HL-60 (cell line): ENCODE measurements around the gene LHX2.

ENCODE experiments used
- DNase-seq, 2 experiments: peaks; one replicate each; pipeline ENCODE4 v3.0.0-alpha.2; 2010 to 2020; ENCODE audit warnings: low read depth in 1 of 2, low spot score in 1 of 2
- H3K27ac ChIP-seq: fragments of 250-450 bp; sonication (Bioruptor Pico); replicated peaks from 2 replicates; pipeline ENCODE4 v1.5.1; 2020; ENCODE audit warnings: mild to moderate bottlenecking, moderate library complexity
- H3K27me3 ChIP-seq: fragments of 250-450 bp; sonication (Bioruptor Pico); 2 replicates; pipeline ENCODE4 v1.5.1; 2021; ENCODE audit warnings: mild to moderate bottlenecking, moderate library complexity; ENCODE audit not compliant: insufficient read depth, poor library complexity, severe bottlenecking
- H3K4me3 ChIP-seq: replicated peaks from 2 replicates; pipeline ENCODE4 v1.5.1; 2011; ENCODE audit warnings: mild to moderate bottlenecking, control low read depth, low read length; ENCODE audit not compliant: insufficient read depth
- GABPA ChIP-seq: IDR thresholded peaks from 2 replicates; pipeline ENCODE4 v1.6.1; 2012; ENCODE audit warnings: low read depth
- POLR2AphosphoS5 ChIP-seq: IDR thresholded peaks from 2 replicates; pipeline ENCODE4 v1.6.1; 2012; ENCODE audit warnings: low read depth
- SPI1 ChIP-seq: IDR thresholded peaks from 2 replicates; pipeline ENCODE4 v1.6.1; 2012; ENCODE audit warnings: low read depth, mild to moderate bottlenecking, borderline replicate concordance
- TF ChIP-seq, protein P1 (sequence below): IDR thresholded peaks from 2 replicates; pipeline ENCODE4 v1.6.1; 2012; ENCODE audit warnings: low read depth; ENCODE audit not compliant: insufficient replicate concordance
- TF ChIP-seq, protein P2 (sequence below): IDR thresholded peaks from one replicate; pipeline ENCODE4 v1.5.1; 2011; ENCODE audit warnings: low read length, control low read depth, inconsistent platforms; ENCODE audit not compliant: insufficient read depth

LHX2 gene

DNA sequence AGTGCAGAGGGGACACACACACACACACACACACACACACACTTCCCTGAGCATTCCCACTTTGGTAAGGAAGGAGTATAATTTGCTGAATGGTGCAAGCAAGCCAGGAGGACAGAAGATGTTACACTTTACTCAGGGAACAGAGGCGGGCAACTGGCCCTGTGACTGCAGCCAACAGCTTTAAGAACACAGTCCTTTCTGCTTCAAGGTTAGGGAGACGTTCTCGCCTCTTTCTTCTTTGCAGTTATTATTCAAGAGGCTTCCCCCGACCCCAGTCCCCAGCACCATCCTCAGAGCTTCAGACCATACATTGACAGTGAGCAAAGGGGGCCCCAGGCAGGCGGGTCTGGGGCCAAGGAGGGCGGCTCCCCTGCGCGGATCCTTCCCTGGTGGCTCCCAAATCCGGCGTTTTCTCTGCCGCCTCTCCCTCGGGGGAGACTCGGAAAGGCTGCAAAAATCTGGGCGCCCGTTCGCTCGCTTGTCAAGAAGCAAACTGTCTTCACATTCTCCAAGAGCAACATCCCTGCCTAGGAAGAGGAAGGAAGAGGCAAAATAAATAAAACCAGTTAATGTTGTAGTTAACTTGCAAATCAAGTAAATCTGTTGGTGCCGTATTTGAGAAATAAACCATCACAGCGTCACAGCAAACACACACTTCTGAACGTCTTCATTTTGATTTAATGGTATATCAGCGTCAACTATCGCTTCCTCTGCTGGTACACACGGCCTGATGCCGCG is 3.8 kb upstream of the LHX2 start:
- Histone ChIP-seq H3K27ac (no peak overlapping the region), H3K27me3 (peaks cover 88% of the 10 kb centered on the region), H3K4me3 (no peak overlapping the region)
- TF ChIP-seq, protein P1, sequence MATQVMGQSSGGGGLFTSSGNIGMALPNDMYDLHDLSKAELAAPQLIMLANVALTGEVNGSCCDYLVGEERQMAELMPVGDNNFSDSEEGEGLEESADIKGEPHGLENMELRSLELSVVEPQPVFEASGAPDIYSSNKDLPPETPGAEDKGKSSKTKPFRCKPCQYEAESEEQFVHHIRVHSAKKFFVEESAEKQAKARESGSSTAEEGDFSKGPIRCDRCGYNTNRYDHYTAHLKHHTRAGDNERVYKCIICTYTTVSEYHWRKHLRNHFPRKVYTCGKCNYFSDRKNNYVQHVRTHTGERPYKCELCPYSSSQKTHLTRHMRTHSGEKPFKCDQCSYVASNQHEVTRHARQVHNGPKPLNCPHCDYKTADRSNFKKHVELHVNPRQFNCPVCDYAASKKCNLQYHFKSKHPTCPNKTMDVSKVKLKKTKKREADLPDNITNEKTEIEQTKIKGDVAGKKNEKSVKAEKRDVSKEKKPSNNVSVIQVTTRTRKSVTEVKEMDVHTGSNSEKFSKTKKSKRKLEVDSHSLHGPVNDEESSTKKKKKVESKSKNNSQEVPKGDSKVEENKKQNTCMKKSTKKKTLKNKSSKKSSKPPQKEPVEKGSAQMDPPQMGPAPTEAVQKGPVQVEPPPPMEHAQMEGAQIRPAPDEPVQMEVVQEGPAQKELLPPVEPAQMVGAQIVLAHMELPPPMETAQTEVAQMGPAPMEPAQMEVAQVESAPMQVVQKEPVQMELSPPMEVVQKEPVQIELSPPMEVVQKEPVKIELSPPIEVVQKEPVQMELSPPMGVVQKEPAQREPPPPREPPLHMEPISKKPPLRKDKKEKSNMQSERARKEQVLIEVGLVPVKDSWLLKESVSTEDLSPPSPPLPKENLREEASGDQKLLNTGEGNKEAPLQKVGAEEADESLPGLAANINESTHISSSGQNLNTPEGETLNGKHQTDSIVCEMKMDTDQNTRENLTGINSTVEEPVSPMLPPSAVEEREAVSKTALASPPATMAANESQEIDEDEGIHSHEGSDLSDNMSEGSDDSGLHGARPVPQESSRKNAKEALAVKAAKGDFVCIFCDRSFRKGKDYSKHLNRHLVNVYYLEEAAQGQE: no peak
- TF ChIP-seq SPI1: no peak
- DNase-seq: no peak

DNA sequence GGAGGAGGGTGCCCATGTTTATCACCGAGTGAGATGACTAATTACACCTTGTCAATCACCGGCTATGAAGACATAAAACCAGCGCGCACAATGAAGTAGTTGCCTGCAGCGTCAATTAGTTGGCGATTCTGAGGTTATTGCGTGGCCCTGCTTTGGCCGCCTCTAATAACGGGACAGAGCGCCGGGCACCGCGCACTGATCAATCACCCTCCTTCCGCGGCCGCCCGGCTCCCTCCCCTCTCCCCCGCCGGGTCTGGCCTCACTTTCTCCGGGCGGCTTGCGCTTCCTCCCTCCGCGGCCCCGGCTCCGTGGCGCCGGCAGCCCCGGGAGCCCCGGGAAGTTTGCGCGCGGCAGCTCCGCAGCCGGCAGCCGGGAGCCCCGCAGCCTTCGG is 3.3 kb upstream of the LHX2 start:
- Histone ChIP-seq H3K27ac (no peak overlapping the region), H3K4me3 (0 out of 2 replicates have a peak overlapping the region, but pooled peaks have one; percentile 3)

DNA sequence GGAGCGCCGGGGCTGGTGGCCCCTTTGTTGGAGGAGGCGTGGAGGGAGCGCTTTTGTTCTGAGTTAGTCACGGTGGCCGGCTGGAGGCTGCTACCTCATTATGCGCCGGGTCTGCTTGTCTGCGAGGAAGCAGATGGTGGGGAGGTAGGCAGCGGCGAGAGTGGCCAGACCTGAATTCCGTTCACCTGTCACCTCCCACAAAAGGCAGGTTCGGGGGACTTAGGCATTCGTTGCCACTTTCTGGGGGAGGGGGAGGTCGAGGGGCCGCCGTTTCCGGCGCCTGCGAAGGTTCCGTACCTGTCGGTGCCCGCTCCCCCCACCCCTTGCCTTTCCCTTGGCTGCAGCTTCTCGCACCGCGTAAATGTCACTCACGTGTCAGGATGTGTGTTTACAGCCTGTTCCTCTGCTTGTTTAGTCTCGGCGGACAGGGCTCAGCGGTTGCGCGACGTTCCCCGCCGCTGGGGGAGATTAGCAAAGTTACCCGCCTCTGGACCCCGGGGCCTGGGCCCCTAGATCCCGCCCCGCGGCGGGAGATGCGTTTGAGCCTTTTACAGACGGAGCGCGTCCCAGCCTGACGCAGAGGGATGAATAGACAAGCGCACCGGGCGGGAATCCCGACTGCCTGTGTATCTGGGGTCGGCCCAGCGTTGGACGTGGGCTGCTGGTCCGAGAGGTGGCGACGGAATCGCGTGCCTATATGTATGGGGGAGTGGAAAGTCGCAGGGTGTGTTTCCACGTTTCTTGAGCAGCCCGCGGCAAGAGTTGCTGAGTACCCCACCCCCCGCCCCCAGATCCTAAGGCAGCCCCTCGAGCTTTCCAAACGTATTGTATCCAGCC is 2.7 kb upstream of the LHX2 start:
- Histone ChIP-seq H3K4me3 (0 out of 2 replicates have a peak overlapping the region, but pooled peaks have one; percentile 3), H3K27ac (no peak overlapping the region), H3K27me3 (peaks cover 88% of the 10 kb centered on the region)
- TF ChIP-seq, protein P2, sequence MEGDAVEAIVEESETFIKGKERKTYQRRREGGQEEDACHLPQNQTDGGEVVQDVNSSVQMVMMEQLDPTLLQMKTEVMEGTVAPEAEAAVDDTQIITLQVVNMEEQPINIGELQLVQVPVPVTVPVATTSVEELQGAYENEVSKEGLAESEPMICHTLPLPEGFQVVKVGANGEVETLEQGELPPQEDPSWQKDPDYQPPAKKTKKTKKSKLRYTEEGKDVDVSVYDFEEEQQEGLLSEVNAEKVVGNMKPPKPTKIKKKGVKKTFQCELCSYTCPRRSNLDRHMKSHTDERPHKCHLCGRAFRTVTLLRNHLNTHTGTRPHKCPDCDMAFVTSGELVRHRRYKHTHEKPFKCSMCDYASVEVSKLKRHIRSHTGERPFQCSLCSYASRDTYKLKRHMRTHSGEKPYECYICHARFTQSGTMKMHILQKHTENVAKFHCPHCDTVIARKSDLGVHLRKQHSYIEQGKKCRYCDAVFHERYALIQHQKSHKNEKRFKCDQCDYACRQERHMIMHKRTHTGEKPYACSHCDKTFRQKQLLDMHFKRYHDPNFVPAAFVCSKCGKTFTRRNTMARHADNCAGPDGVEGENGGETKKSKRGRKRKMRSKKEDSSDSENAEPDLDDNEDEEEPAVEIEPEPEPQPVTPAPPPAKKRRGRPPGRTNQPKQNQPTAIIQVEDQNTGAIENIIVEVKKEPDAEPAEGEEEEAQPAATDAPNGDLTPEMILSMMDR: no peak
- no peak for TF ChIP-seq GABPA
- TF ChIP-seq POLR2AphosphoS5: no peak
- no peak for TF ChIP-seq SPI1
- TF ChIP-seq, protein P1: no peak
- DNase-seq: no peak

More for the DNA sequence above, 3.3 kb upstream of the LHX2 start:
- H3K27me3 ChIP-seq: peaks cover 88% of the 10 kb centered on the region
- TF ChIP-seq, protein P2: no peak
- TF ChIP-seq POLR2AphosphoS5 (no peak), GABPA (no peak), SPI1 (no peak)
- TF ChIP-seq, protein P1: no peak
- no peak for DNase-seq
